ENCODE measurements around the gene SOCS3. TPM values are rescaled to one million over a fixed set of nuclear protein-coding genes. Genes with fewer than 3 reads are reported as not detected.

Gene SOCS3
- total RNA-seq, 4 donors from 2014 or later: 3.2 to 125 (median 20.8) TPM

DNA sequence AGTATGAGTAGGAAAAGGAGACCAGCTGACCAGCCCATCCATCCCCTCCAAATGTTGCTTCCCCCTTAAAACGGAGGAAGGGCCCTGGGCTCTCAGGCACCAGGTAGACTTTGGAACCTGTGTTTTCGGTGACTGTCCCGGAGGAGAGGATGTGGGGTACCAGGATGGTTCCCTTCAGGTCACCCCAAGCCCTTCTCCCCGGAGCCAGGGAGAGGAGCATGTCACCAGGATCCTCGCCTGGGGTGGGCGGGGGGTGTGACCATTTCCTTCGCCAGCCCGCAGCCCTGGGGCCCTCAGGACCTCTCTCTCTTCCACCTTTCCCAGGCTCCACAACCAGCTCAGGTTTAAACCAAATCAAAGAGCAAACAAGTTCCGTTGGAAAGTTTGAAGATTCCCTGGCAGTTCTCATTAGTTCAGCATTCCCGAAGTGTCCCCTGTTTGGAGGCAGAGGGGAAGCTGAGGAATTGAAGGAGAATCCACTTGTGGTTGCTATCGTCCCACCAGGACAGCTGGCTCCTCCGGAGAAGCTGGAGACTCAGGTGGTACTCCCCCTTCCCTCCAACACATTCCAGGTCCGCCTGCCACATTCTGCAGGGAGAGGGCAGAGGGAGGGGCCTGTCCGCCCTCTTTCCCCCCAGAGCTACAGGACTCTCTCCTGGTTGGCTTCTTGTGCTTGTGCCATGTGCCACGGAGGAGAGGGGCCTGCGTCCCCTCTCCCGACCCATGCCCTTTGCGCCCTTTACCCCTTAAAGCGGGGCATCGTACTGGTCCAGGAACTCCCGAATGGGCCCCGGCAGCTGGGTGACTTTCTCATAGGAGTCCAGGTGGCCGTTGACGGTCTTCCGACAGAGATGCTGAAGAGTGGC is 2.0 kb downstream of the SOCS3 start:
- H3K27me3 ChIP-seq: no peaks in the 10 kb centered on the region
- H3K36me3 ChIP-seq: peaks cover 0 to 5% (median 0%) of the 10 kb centered on the region in 3 donors
- TF ChIP-seq POLR2A (IDR thresholded peaks at IDR 0.05): no peak
- TF ChIP-seq, protein P1, sequence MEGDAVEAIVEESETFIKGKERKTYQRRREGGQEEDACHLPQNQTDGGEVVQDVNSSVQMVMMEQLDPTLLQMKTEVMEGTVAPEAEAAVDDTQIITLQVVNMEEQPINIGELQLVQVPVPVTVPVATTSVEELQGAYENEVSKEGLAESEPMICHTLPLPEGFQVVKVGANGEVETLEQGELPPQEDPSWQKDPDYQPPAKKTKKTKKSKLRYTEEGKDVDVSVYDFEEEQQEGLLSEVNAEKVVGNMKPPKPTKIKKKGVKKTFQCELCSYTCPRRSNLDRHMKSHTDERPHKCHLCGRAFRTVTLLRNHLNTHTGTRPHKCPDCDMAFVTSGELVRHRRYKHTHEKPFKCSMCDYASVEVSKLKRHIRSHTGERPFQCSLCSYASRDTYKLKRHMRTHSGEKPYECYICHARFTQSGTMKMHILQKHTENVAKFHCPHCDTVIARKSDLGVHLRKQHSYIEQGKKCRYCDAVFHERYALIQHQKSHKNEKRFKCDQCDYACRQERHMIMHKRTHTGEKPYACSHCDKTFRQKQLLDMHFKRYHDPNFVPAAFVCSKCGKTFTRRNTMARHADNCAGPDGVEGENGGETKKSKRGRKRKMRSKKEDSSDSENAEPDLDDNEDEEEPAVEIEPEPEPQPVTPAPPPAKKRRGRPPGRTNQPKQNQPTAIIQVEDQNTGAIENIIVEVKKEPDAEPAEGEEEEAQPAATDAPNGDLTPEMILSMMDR (IDR thresholded peaks at IDR 0.05): no peak
- peak overlapping the region; percentile 71 to 81 (median 78) for H3K4me3 ChIP-seq
- H3K27ac ChIP-seq: peak overlapping the region; percentile 89 to 94 (median 90)
- H3K4me1 ChIP-seq: peaks cover 3 to 42% (median 28%) of the 10 kb centered on the region in 4 donors
- H3K9me3 ChIP-seq: no peaks in the 10 kb centered on the region
- DNase-seq: no peak

DNA sequence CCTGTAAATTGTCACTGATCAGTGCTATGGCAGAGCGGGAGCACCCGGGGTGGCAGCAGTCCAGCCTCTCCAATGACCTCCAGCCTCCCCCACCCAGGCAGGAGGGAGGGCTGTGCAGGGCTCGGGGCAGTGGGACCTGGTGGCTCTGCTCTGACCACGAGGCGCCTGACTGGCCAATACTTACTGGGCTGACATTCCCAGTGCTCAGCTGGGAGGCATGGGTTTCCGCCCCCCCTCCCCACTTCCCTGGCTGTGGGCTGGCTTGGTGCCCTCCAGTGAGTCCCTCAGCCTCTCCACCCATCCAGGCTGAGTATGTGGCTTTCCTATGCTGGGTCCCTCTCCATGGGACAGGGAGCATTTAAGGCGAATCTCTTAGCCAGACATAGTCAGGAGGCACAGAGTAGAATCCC is 2.7 kb downstream of the SOCS3 start:
- H3K27ac ChIP-seq: peak overlapping the region; percentile 55 to 91 (median 89)
- H3K9me3 ChIP-seq: no peaks in the 10 kb centered on the region
- H3K36me3 ChIP-seq: peaks cover 0 to 5% (median 0%) of the 10 kb centered on the region in 3 donors
- no peak for TF ChIP-seq POLR2A (IDR thresholded peaks at IDR 0.05)
- TF ChIP-seq, protein P1 (IDR thresholded peaks at IDR 0.05): no peak
- peak overlapping the region in 3 of 4 donors; percentile 16 to 79 (median 76) for H3K4me3 ChIP-seq
- DNase-seq: no peak
- H3K27me3 ChIP-seq: no peaks in the 10 kb centered on the region
- peaks cover 3 to 48% (median 34%) of the 10 kb centered on the region in 4 donors for H3K4me1 ChIP-seq

DNA sequence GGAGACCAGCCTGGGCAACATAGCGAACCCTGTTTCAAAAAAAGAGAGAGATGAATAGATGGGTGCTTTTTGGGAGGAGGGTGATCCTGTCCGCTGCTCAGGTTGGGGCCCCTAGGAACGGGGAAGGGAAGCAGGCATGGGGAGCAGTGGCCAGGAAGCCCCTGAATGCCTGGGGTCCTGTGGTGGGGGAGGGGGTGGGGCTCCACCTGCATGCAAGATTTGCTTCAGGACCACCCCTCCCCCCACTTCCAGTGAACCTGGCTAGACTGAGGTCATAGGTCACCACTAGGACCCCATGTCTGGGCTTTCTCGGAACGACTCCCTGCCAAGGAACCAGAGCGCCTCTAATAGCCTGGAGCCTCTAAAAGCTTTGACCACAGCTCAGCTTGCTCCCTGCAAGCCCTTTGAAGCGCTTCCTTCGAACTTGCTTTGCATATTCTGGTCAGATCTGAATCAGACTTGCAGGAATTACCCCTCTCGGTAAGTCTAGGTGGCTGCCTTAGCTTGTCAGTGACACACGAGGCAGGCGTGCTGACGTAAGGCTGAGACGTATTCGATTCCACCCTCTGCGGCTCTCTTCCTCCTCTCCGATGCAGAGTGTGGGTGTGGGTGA is 3.7 kb downstream of the SOCS3 start:
- TF ChIP-seq POLR2A (IDR thresholded peaks at IDR 0.05): no peak
- TF ChIP-seq, protein P1 (IDR thresholded peaks at IDR 0.05): peak in 1 of 6 experiments; percentile 7
- DNase-seq: peak in 2 of 3 donors; percentile 93
- Histone ChIP-seq H3K4me1 (peaks cover 6 to 57% (median 39%) of the 10 kb centered on the region in 4 donors), H3K27me3 (no peaks in the 10 kb centered on the region), H3K36me3 (peaks cover 0 to 5% (median 0%) of the 10 kb centered on the region in 3 donors), H3K4me3 (peak overlapping the region in 2 of 4 donors; percentile 10 to 79), H3K27ac (peak overlapping the region; percentile 51 to 91 (median 72)), H3K9me3 (no peaks in the 10 kb centered on the region)

DNA sequence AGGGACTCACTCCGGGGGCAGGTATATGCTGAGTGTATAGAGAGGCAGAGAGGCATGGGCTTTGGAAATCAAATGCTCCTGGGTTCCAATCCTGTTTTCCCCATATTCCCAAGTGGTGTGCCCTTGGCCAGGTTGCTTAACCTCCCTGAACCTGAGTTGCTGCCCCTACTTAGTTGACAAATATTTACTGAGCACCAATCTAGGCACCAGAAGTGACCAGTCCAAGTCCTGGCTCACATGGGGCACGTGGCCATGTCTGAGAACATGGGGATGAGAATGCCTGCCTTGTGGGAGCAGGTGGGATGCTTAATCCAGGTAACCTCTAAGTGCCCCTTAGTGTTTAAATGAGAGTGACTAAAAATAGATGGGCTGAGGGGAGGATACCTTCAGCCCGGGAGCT is 4.2 kb downstream of the SOCS3 start:
- Histone ChIP-seq H3K36me3 (peaks cover 0 to 5% (median 0%) of the 10 kb centered on the region in 3 donors), H3K27ac (peak overlapping the region; percentile 51 to 91 (median 72)), H3K27me3 (no peaks in the 10 kb centered on the region), H3K4me3 (peak overlapping the region in 1 of 4 donors; percentile 10), H3K4me1 (peaks cover 6 to 56% (median 39%) of the 10 kb centered on the region in 4 donors), H3K9me3 (no peaks in the 10 kb centered on the region)
- DNase-seq: no peak
- TF ChIP-seq POLR2A (IDR thresholded peaks at IDR 0.05): no peak
- TF ChIP-seq, protein P1 (IDR thresholded peaks at IDR 0.05): no peak

DNA sequence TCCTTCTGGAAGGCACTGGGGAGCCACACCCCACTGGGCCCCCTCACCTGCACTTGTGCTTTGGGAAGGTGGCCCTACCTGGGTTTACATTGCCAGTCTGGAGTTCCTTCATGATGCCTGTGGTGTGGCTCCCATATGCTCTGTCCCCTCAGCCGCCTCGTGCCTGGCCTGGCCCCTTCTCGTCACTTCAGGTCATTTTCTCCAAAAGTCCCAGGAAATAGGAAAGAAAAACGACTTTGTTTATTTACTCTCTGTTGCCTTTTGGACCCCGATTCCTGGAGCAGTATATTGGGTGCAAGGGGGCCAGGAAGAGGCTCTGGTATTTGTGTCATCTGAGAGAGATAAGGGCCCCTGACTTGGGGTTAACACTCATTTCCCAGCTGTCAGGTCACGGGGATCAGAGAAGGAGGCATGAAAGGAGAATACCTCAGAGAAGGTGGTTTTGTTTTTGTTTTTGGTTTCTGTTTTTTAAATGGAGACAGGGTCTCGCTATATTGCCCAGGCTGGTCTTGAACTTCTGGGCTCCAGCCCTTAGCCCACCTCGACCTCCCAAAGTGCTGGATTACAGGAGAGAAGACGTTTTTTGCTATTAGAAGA is 4.7 kb downstream of the SOCS3 start:
- Histone ChIP-seq H3K27me3 (no peaks in the 10 kb centered on the region), H3K9me3 (no peaks in the 10 kb centered on the region), H3K36me3 (peaks cover 0 to 5% (median 0%) of the 10 kb centered on the region in 3 donors), H3K27ac (peak overlapping the region in 2 of 4 donors; percentile 89 to 91), H3K4me1 (peaks cover 6 to 56% (median 39%) of the 10 kb centered on the region in 4 donors), H3K4me3 (no peak overlapping the region)
- DNase-seq: no peak
- TF ChIP-seq POLR2A (IDR thresholded peaks at IDR 0.05): no peak
- TF ChIP-seq, protein P1 (IDR thresholded peaks at IDR 0.05): no peak

Data from Peyer's patch (tissue), 4 donors.